ENCODE measurements around the gene EXOC6. TPM values are rescaled to one million over a fixed set of nuclear protein-coding genes. Genes with fewer than 3 reads are reported as not detected.
"Not testable (repeated sequence)": the region's sequence is repeated elsewhere in the genome, so short reads cannot be mapped to it uniquely, and the experiment has no call there.

The EXOC6 gene
- total RNA-seq, 1 donor from 2014 or later, result 14.2 TPM

- no peaks in the 10 kb centered on the region for H3K9me3 Mint-ChIP-seq
- no peaks in the 10 kb centered on the region for H3K4me1 Mint-ChIP-seq
- H3K27me3 Mint-ChIP-seq, result no peaks in the 10 kb centered on the region
- intact Hi-C loops (cut with micrococcal nuclease), result no loop called here
- H3K36me3 Mint-ChIP-seq (ENCODE audit: low read depth), result no peaks in the 10 kb centered on the region
- peak; percentile 84 for DNase-seq
- H3K4me3 Mint-ChIP-seq, result no peak overlapping the region
- no peak overlapping the region for H3K27ac Mint-ChIP-seq
Observed at GRCh38 chr10:92914478-92915325, 66.4 kb downstream of the EXOC6 start.

- no peaks in the 10 kb centered on the region for H3K27me3 Mint-ChIP-seq
- H3K9me3 Mint-ChIP-seq, result no peaks in the 10 kb centered on the region
- no peak overlapping the region for H3K4me3 Mint-ChIP-seq
- no peak overlapping the region for H3K27ac Mint-ChIP-seq
- intact Hi-C loops (cut with micrococcal nuclease), result no loop called here
- no peak for DNase-seq
- H3K36me3 Mint-ChIP-seq (ENCODE audit: low read depth), result peaks cover 3% of the 10 kb centered on the region
- H3K4me1 Mint-ChIP-seq, result no peaks in the 10 kb centered on the region
Observed at GRCh38 chr10:92915892-92916291, 67.6 kb downstream of the EXOC6 start.

GRCh38 chr10:92916433-92916832, 68.1 kb downstream of the EXOC6 start:
- H3K9me3 Mint-ChIP-seq, result no peaks in the 10 kb centered on the region
- H3K4me1 Mint-ChIP-seq, result no peaks in the 10 kb centered on the region
- H3K36me3 Mint-ChIP-seq (ENCODE audit: low read depth), result peaks cover 5% of the 10 kb centered on the region
- no peak overlapping the region for H3K4me3 Mint-ChIP-seq
- DNase-seq, result no peak
- no peak overlapping the region for H3K27ac Mint-ChIP-seq
- intact Hi-C loops (cut with micrococcal nuclease), result no loop called here
- H3K27me3 Mint-ChIP-seq, result no peaks in the 10 kb centered on the region

GRCh38 chr10:92918603-92919002, 70.3 kb downstream of the EXOC6 start:
- Mint-ChIP-seq H3K27me3 (no peaks in the 10 kb centered on the region), H3K27ac (no peak overlapping the region), H3K9me3 (peaks cover 5% of the 10 kb centered on the region), H3K4me1 (peaks cover 3% of the 10 kb centered on the region), H3K36me3 (ENCODE audit: low read depth) (peaks cover 9% of the 10 kb centered on the region), H3K4me3 (no peak overlapping the region)
- DNase-seq, result no peak
- intact Hi-C loops (cut with micrococcal nuclease), result no loop called here

GRCh38 chr10:92920866-92921265, 72.5 kb downstream of the EXOC6 start:
- Mint-ChIP-seq H3K27me3 (no peaks in the 10 kb centered on the region), H3K4me1 (peaks cover 3% of the 10 kb centered on the region), H3K36me3 (ENCODE audit: low read depth) (peaks cover 10% of the 10 kb centered on the region), H3K4me3 (no peak overlapping the region), H3K27ac (no peak overlapping the region), H3K9me3 (peaks cover 5% of the 10 kb centered on the region)
- no peak for DNase-seq
- intact Hi-C loops (cut with micrococcal nuclease), result no loop called here

- no peaks in the 10 kb centered on the region for H3K27me3 Mint-ChIP-seq
- H3K4me3 Mint-ChIP-seq, result no peak overlapping the region
- peaks cover 3% of the 10 kb centered on the region for H3K4me1 Mint-ChIP-seq
- peaks cover 12% of the 10 kb centered on the region for H3K36me3 Mint-ChIP-seq (ENCODE audit: low read depth)
- H3K27ac Mint-ChIP-seq, result no peak overlapping the region
- intact Hi-C loops (cut with micrococcal nuclease), result no loop called here
- peaks cover 5% of the 10 kb centered on the region for H3K9me3 Mint-ChIP-seq
- no peak for DNase-seq
Observed at GRCh38 chr10:92923416-92923815, 75.1 kb downstream of the EXOC6 start.

- intact Hi-C loops (cut with micrococcal nuclease), result no loop called here
- no peak overlapping the region for H3K4me3 Mint-ChIP-seq
- no peaks in the 10 kb centered on the region for H3K4me1 Mint-ChIP-seq
- peaks cover 7% of the 10 kb centered on the region for H3K36me3 Mint-ChIP-seq (ENCODE audit: low read depth)
- H3K9me3 Mint-ChIP-seq, result no peaks in the 10 kb centered on the region
- no peak for DNase-seq
- no peaks in the 10 kb centered on the region for H3K27me3 Mint-ChIP-seq
- no peak overlapping the region for H3K27ac Mint-ChIP-seq
Observed at GRCh38 chr10:92929896-92930295, 81.6 kb downstream of the EXOC6 start.

- no peaks in the 10 kb centered on the region for H3K4me1 Mint-ChIP-seq
- H3K4me3 Mint-ChIP-seq, result no peak overlapping the region
- no peak for DNase-seq
- intact Hi-C loops (cut with micrococcal nuclease), result no loop called here
- H3K9me3 Mint-ChIP-seq, result no peaks in the 10 kb centered on the region
- peaks cover 7% of the 10 kb centered on the region for H3K36me3 Mint-ChIP-seq (ENCODE audit: low read depth)
- no peak overlapping the region for H3K27ac Mint-ChIP-seq
- no peaks in the 10 kb centered on the region for H3K27me3 Mint-ChIP-seq
Observed at GRCh38 chr10:92931597-92931996, 83.3 kb downstream of the EXOC6 start.

- Mint-ChIP-seq H3K27ac (no peak overlapping the region), H3K4me1 (no peaks in the 10 kb centered on the region), H3K9me3 (no peaks in the 10 kb centered on the region), H3K27me3 (no peaks in the 10 kb centered on the region), H3K4me3 (no peak overlapping the region), H3K36me3 (ENCODE audit: low read depth) (no peaks in the 10 kb centered on the region)
- intact Hi-C loops (cut with micrococcal nuclease), result no loop called here
- no peak for DNase-seq
Observed at GRCh38 chr10:92937876-92938275, 89.6 kb downstream of the EXOC6 start.

GRCh38 chr10:92938841-92939240, 90.5 kb downstream of the EXOC6 start:
- intact Hi-C loops (cut with micrococcal nuclease), result no loop called here
- Mint-ChIP-seq H3K4me3 (no peak overlapping the region), H3K27ac (no peak overlapping the region), H3K36me3 (ENCODE audit: low read depth) (no peaks in the 10 kb centered on the region), H3K4me1 (no peaks in the 10 kb centered on the region), H3K27me3 (no peaks in the 10 kb centered on the region), H3K9me3 (no peaks in the 10 kb centered on the region)
- no peak for DNase-seq

- Mint-ChIP-seq H3K9me3 (no peaks in the 10 kb centered on the region), H3K27me3 (no peaks in the 10 kb centered on the region), H3K27ac (no peak overlapping the region), H3K36me3 (ENCODE audit: low read depth) (peaks cover under 1% of the 10 kb centered on the region), H3K4me1 (no peaks in the 10 kb centered on the region), H3K4me3 (no peak overlapping the region)
- intact Hi-C loops (cut with micrococcal nuclease), result no loop called here
- no peak for DNase-seq
Observed at GRCh38 chr10:92942226-92942625, 93.9 kb downstream of the EXOC6 start.

GRCh38 chr10:92946491-92946890, 98.2 kb downstream of the EXOC6 start:
- Mint-ChIP-seq H3K4me3 (no peak overlapping the region), H3K36me3 (ENCODE audit: low read depth) (peaks cover 12% of the 10 kb centered on the region), H3K4me1 (no peaks in the 10 kb centered on the region), H3K27me3 (no peaks in the 10 kb centered on the region), H3K27ac (no peak overlapping the region), H3K9me3 (no peaks in the 10 kb centered on the region)
- intact Hi-C loops (cut with micrococcal nuclease), result no loop called here
- DNase-seq, result no peak

- H3K4me3 Mint-ChIP-seq; H3K4me1 Mint-ChIP-seq; H3K27me3 Mint-ChIP-seq; intact Hi-C loops (cut with micrococcal nuclease); DNase-seq; H3K27ac Mint-ChIP-seq; H3K9me3 Mint-ChIP-seq: not testable (repeated sequence)
- H3K36me3 Mint-ChIP-seq (ENCODE audit: low read depth), result peaks cover 12% of the 10 kb centered on the region
Observed at GRCh38 chr10:92952573-92952972, 104.3 kb downstream of the EXOC6 start.

GRCh38 chr10:92957223-92958010, 109.1 kb downstream of the EXOC6 start:
- Mint-ChIP-seq H3K4me3 (no peak overlapping the region), H3K9me3 (no peaks in the 10 kb centered on the region), H3K27me3 (no peaks in the 10 kb centered on the region), H3K36me3 (ENCODE audit: low read depth) (peaks cover 5% of the 10 kb centered on the region), H3K27ac (no peak overlapping the region), H3K4me1 (no peaks in the 10 kb centered on the region)
- no peak for DNase-seq
- intact Hi-C loops (cut with micrococcal nuclease), result no loop called here

All from activated CD4-positive, alpha-beta T cell treated with anti-CD3 and anti-CD28 coated beads, Interleukin-2, amount 10 ng/mL, durations not matched to agents 24 days and 14 days (primary cell).